22Rv1 (cell line): Measurements from ENCODE around the gene MRPL33.

Experiments
- H3K27ac ChIP-seq: fragments of 450-650 bp; 2 replicates; pipeline ENCODE4 v1.5.1; 2017
- CTCF ChIP-seq: fragments of 450-650 bp; IDR thresholded peaks from 2 replicates; pipeline ENCODE4 v1.5.1; 2017; ENCODE audit warnings: mild to moderate bottlenecking
- ZFX ChIP-seq: fragments of 450-650 bp; IDR thresholded peaks from 2 replicates; pipeline ENCODE4 v1.6.1; 2017; ENCODE audit warnings: antibody characterized with exemption, borderline replicate concordance

The MRPL33 gene

DNA sequence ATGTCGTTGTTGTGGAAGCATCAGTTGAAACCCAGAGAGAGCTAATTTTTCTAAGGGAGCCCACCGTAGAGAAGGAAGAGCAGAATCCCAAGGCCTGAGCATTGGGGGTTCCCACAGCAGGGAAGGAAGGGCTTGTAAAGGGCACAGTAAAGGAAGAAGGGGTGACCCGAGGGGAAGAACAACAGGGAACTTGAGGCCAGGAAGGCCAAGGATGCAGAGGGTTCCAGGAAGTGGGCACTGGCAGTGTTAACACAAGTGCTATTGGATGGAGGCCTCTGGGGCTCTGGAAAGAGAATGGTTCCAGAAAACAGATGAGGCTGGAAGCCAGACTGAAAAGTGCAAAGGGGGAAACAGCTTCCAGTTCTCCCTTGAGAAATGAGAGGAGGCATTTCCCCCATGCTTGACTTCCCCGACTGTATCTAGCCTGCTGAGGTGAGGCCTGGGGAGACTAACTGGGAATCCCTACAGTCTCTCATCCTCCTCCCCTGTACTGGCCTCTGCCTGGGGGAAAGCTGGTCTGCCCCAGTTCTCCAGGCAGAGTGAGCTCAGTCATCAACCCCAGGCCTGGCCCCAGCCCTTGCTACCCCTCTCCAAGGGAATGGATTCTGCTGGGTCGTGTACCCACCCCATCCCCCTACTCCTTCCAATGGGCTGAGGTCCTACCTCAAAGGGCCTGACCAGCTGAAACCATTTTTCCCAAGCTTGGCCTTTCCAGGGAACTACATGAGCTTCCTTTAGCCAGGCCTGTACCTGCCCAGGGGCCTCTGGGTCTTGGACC, 43.2 kb upstream of the MRPL33 start:
- TF ChIP-seq ZFX (no peak), CTCF (no peak)
- no peak overlapping the region for H3K27ac ChIP-seq

DNA sequence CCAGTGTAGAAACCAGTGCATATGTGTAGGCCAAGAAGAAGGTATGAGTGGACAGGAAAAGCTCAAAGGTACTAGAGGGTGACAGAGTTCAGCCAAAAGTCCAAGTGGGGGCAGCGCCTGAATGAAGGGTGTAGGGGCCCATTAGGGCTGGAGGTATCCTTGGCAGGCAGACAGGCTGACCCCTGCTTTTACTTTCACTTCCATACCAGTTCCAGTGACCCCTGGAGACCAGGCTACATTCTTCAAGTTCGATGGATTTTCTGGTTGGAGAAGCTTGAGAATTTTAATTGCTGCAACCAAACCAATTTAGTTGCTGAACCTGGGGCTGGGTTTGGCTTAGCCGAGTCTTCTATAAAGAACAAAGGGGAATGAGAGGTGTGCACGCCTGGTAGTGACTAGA, 42.3 kb upstream of the MRPL33 start:
- TF ChIP-seq CTCF: no peak
- no peak overlapping the region for H3K27ac ChIP-seq

DNA sequence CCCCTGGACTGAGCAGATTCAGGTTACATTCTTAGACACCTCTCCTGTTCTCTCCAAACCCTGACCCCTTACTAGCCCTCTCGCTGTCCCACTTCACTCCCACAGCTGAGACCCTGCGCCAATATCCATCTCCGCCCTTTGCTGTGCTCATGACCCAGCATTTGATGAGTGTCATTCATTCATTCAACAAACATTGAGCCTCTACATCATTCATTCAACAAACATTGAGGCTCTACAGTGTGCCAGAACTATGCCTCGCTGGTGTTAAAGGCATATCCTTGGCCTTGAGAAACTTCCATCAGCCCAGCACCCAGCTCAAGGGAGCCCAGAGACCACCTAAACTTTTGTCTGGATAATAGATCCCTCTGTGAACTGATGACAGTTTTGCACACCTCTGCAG, 41.9 kb upstream of the MRPL33 start:
- TF ChIP-seq CTCF: no peak
- TF ChIP-seq ZFX: no peak
- no peak overlapping the region for H3K27ac ChIP-seq

- H3K27ac ChIP-seq: no peak overlapping the region
- TF ChIP-seq ZFX: no peak
Observed at GRCh38 chr2:27730261-27730662, 41.3 kb upstream of the MRPL33 start.

DNA sequence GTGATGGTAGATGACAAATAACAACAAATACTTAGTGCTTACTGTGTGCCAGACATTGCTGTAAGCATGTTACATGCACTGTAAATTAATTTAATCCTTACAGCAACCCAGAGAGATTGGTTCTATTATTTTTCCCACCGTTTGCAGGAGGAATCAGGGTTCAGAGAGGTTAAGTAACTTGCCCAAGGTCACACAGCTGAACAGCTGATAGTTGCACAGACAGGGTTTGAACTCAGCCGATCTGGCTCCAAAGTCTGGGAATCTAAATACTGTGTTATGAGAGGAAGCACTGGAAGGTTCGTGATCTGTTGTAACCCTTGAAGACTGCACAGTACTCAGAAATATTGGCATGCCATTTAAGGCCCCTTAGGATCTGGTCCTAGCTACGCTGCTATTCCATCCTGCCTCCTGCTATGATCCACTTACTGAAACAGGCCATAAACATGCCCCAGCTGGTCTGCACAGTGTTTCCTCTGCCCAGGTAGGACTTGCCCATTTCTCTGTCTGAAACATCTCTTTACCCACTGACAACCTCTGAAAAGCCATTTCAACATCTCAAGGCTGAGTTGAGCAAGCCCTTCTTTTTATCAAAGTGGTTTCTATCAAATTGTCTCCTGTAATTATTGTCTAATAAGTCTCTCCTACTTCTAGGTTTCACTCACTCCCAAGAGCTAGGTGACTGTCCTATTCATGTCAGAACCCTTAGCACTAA, 40.4 kb upstream of the MRPL33 start:
- TF ChIP-seq ZFX (no peak), CTCF (no peak)
- no peak overlapping the region for H3K27ac ChIP-seq

GRCh38 chr2:27734305-27734704, 37.2 kb upstream of the MRPL33 start:
- no peak overlapping the region for H3K27ac ChIP-seq
- TF ChIP-seq ZFX (no peak), CTCF (no peak)

- no peak overlapping the region for H3K27ac ChIP-seq
Observed at GRCh38 chr2:27735263-27735904, 36.1 kb upstream of the MRPL33 start.

More at GRCh38 chr2:27735263-27735904, 36.1 kb upstream of the MRPL33 start:
- no peak for TF ChIP-seq CTCF
- TF ChIP-seq ZFX: no peak
